K562 (cell line): Measurements from ENCODE around the gene ST8SIA1. TPM values are rescaled to one million over a fixed set of nuclear protein-coding genes. Genes with fewer than 3 reads are reported as not detected.

ENCODE experiments used
- ATAC-seq: fragments of 200-7000 bp; cut with Tn5 transposase; 3 replicates; pipeline ENCODE4 v1.9.1; 2020; ENCODE audit warnings: moderate library complexity
- BruUV-seq: library from RNA; stranded (reverse); fragments of 400-500 nt; replicated peaks from 2 replicates; lab custom pipeline; 2021; lab: Mats Ljungman, UMichigan
- CTCF ChIA-PET: fragments of 300-600 bp; formaldehyde crosslinking; extraction: SDS; loops from one replicate; lab custom pipeline; 2021; ENCODE audit warnings: low intra/inter-chr PET ratio; lab: Yijun Ruan, JAX
- POLR2A ChIA-PET: fragments of 300-600, 350-650 bp; sonication (Branson Sonifier 250); formaldehyde crosslinking; extraction: SDS; loops from one replicate; lab custom pipeline; 2021; ENCODE audit warnings: antibody characterized with exemption, inconsistent platforms; lab: Yijun Ruan, JAX
- DNase-seq, 4 experiments: peaks; one replicate each; pipeline versions ENCODE4 v3.0.0 to v3.0.0-alpha.2; 2011 to 2018; ENCODE audit warnings: low spot score in 3 of 4, mixed read lengths in 3 of 4; ENCODE audit errors: extremely low read depth in 1 of 4
- FAIRE-seq: peaks from 2 replicates; lab custom pipeline; 2011; peaks lifted over from hg19 to GRCh38; lab: Jason Lieb, UNC
- H2AFZ ChIP-seq: 2 replicates; pipeline ENCODE4 v1.6.0; 2011; ENCODE audit warnings: low read depth, low read length, control low read depth, inconsistent platforms
- H3K27ac ChIP-seq: fragments of 200-600 bp; 3 replicates; pipeline ENCODE4 v1.8.0; 2011; ENCODE audit warnings: low read depth, mild to moderate bottlenecking, control low read depth, inconsistent platforms, low read length, moderate library complexity, mixed read lengths; ENCODE audit errors: extremely low read depth
- H3K27me3 ChIP-seq, 2 experiments: fragments of 300-600 bp in 1 of 2; 2 replicates in 1 of 2; 3 replicates in 1 of 2; pipeline versions ENCODE4 v1.6.0 to v1.8.0; 2011; ENCODE audit warnings: inconsistent platforms in 2 of 2, low read length in 2 of 2, mild to moderate bottlenecking in 1 of 2, mixed read lengths in 1 of 2, moderate library complexity in 1 of 2; ENCODE audit not compliant: control insufficient read depth in 2 of 2, insufficient read depth in 2 of 2
- H3K36me3 ChIP-seq: fragments of 300-600 bp; 3 replicates; pipeline ENCODE4 v1.8.0; 2011; ENCODE audit warnings: mild to moderate bottlenecking, low read length, inconsistent platforms; ENCODE audit not compliant: control insufficient read depth, insufficient read depth
- H3K4me1 ChIP-seq, 2 experiments: fragments of 200-600 bp in 1 of 2; replicated peaks in 1 of 2; 2 replicates in 1 of 2; 3 replicates in 1 of 2; pipeline versions ENCODE4 v1.5.1 to v1.8.0; 2011; ENCODE audit warnings: inconsistent platforms in 2 of 2, low read length in 2 of 2, mild to moderate bottlenecking in 1 of 2, mixed read lengths in 1 of 2, moderate library complexity in 1 of 2; ENCODE audit not compliant: control insufficient read depth in 2 of 2, insufficient read depth in 2 of 2
- H3K4me2 ChIP-seq: 2 replicates; pipeline ENCODE4 v1.6.1; 2011; ENCODE audit warnings: low read length, control low read depth, inconsistent platforms, mixed read lengths; ENCODE audit not compliant: insufficient read depth
- H3K4me3 ChIP-seq: fragments of 200-600 bp; sonication (generic), shearing (Covaris generic); 2 replicates; pipeline ENCODE4 v1.5.1; 2016; ENCODE audit warnings: control low read depth, inconsistent platforms
- H3K79me2 ChIP-seq: fragments of 200-600 bp; 3 replicates; pipeline ENCODE4 v1.8.0; 2011; ENCODE audit warnings: low read length, inconsistent platforms; ENCODE audit not compliant: control insufficient read depth, insufficient read depth
- H3K9ac ChIP-seq, 2 experiments: 2 replicates each; pipeline versions ENCODE4 v1.6.0 to v1.6.1; 2011; ENCODE audit warnings: low read depth in 2 of 2, low read length in 2 of 2, control low read depth in 1 of 2, inconsistent platforms in 1 of 2, mild to moderate bottlenecking in 1 of 2, mixed read lengths in 1 of 2; ENCODE audit not compliant: insufficient read depth in 1 of 2
- H3K9me1 ChIP-seq: one replicate; pipeline ENCODE4 v1.6.0; 2011; ENCODE audit warnings: inconsistent platforms, mild to moderate bottlenecking, low read length, moderate library complexity; ENCODE audit not compliant: control insufficient read depth, insufficient read depth
- H3K9me3 ChIP-seq: replicated peaks from 2 replicates; pipeline ENCODE4 v1.5.1; 2011; ENCODE audit warnings: low read depth, low read length, inconsistent platforms; ENCODE audit not compliant: control insufficient read depth, insufficient read depth
- H4K20me1 ChIP-seq: replicated peaks from 2 replicates; pipeline ENCODE4 v1.6.1; 2011; ENCODE audit warnings: low read length, inconsistent platforms, mixed read lengths; ENCODE audit not compliant: control insufficient read depth, insufficient read depth
- CBX5 ChIP-seq: IDR thresholded peaks from 2 replicates; pipeline ENCODE4 v1.6.1; 2014; ENCODE audit warnings: low read depth, borderline replicate concordance
- ETS2 ChIP-seq: IDR thresholded peaks from 2 replicates; pipeline ENCODE4 v1.6.1; 2016; ENCODE audit warnings: borderline replicate concordance, missing genetic modification characterization, mild to moderate bottlenecking, moderate library complexity, missing compliant biosample characterization; ENCODE audit not compliant: poor library complexity, severe bottlenecking
- HDAC8 ChIP-seq: fragments of 450-650 bp; IDR thresholded peaks from 2 replicates; pipeline ENCODE4 v1.6.1; 2016; ENCODE audit warnings: mild to moderate bottlenecking, missing genetic modification characterization, moderate library complexity, missing compliant biosample characterization
- IFI16 ChIP-seq: fragments of 250-450 bp; sonication (Bioruptor Pico); IDR thresholded peaks from 2 replicates; pipeline ENCODE4 v2.1.2; 2022; ENCODE audit warnings: mild to moderate bottlenecking, inconsistent platforms
- POLR2A ChIP-seq: fragments of 450-650 bp; conservative IDR thresholded peaks from 2 replicates; pipeline ENCODE4 v1.6.1; 2016
- RHOXF2B ChIP-seq: fragments of 250-450 bp; sonication (Bioruptor Pico); conservative IDR thresholded peaks from 2 replicates; pipeline ENCODE4 v1.5.1; 2021
- SIRT6 ChIP-seq: IDR thresholded peaks from one replicate; pipeline ENCODE4 v1.6.1; 2012; ENCODE audit warnings: low read depth, mild to moderate bottlenecking, control low read depth, inconsistent platforms, low read length, moderate library complexity
- SP1 ChIP-seq: sonication (generic); formaldehyde crosslinking; IDR thresholded peaks from 2 replicates; pipeline ENCODE4 v1.8.1; 2022; ENCODE audit warnings: mild to moderate bottlenecking, missing genetic modification reagents
- ZNF174 ChIP-seq: fragments of 250-450 bp; sonication (Bioruptor Pico); IDR thresholded peaks from 2 replicates; pipeline ENCODE4 v1.4.0; 2020; ENCODE audit warnings: mild to moderate bottlenecking
- ZNF551 ChIP-seq: fragments of 250-450 bp; sonication (Bioruptor Pico); IDR thresholded peaks from 2 replicates; pipeline ENCODE4 v1.5.0; 2021; ENCODE audit warnings: mild to moderate bottlenecking, moderate library complexity
- ZNF644 ChIP-seq: fragments of 200-800 bp; sonication (Bioruptor generic); IDR thresholded peaks from 2 replicates; pipeline ENCODE4 v1.6.1; 2016; ENCODE audit warnings: low read depth, missing genetic modification characterization, missing compliant biosample characterization
- WGBS: fragments of 100-300 bp; shearing (Covaris generic); methylation state at CpG from one replicate; pipeline ENCODE4 v1.1.6; 2016; ENCODE audit warnings: low coverage, mixed read lengths; ENCODE audit not compliant: insufficient coverage; ENCODE audit errors: missing lambda C conversion rate; 5-methylcytosine and 5-hydroxymethylcytosine counted together
- in situ Hi-C: fragments of 300-500 bp; cut with MboI; formaldehyde crosslinking; loops from 4 replicates; pipeline ENCODE4 v1.15.0; 2018; ENCODE audit warnings: inconsistent platforms, mixed read lengths
- intact Hi-C: fragments of 100-400 bp; cut with micrococcal nuclease; formaldehyde crosslinking; loops from 2 replicates; pipeline ENCODE4 v1.14.2; 2022
- polyA plus RNA-seq, 8 experiments: library from polyadenylated mRNA; depleted of rRNA in 4 of 8; stranded (reverse) in 5 of 8; unstranded in 3 of 8; fragments of >200 nt; fragmentation: Nextera tagmentation in 2 of 8; fragmentation: Illumina TruSeq in 1 of 8; extraction: Ambion mirVana in 2 of 8; extraction: Trizol in 1 of 8; gene quantifications; 2 replicates each; pipeline versions ENCODE4 v1.2.1 to v1.2.3, GENCODE V29; 2011 to 2014; ENCODE audit warnings: inconsistent platforms in 1 of 8, missing spikeins in 1 of 8
- total RNA-seq, 7 experiments: library from RNA; depleted of rRNA in 6 of 7; stranded (reverse); fragments of >200 nt in 6 of 7; fragmentation: Illumina TruSeq in 2 of 7; extraction: Trizol in 2 of 7; gene quantifications; 2 replicates each; pipeline versions ENCODE4 v1.2.1 to v1.2.3, GENCODE V29; 2011 to 2021; ENCODE audit warnings: low replicate concordance in 1 of 7
- TF ChIP-seq, protein P1 (sequence below), 2 experiments: fragments of 450-650 bp; conservative IDR thresholded peaks; 2 replicates each; pipeline ENCODE4 v1.6.1; 2017; ENCODE audit warnings: mild to moderate bottlenecking in 2 of 2, moderate library complexity in 2 of 2
- TF ChIP-seq, protein P2 (sequence below): fragments of 250-450 bp; sonication (Bioruptor Pico); IDR thresholded peaks from 2 replicates; pipeline ENCODE4 v1.4.0; 2020; ENCODE audit warnings: mild to moderate bottlenecking, moderate library complexity

The ST8SIA1 gene
- total and polyA plus RNA-seq, 9 of the 15 experiments (the other 6 are each of a cell fraction or from before 2014, with no cell fraction given): 0.86 to 26.3 (median 4.3) TPM

DNA sequence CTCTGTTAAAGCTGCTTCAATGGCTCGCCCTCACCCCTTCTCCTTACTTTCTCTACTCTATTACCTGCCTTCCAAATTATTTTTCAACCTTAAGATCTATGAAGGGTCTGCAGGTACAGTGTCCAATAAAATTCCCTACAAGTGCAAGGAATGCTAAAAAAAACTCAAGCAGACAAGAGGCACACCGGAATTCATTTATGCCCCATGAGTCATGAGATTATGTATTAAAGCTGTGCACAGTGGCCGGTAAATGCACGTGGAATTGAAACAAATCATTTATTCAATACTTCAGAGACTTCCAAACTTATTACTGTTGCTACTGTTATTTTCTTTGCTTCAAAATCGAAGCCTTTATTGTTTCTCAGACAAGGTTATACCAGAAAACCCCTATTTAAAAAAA lies 68.4 kb downstream of the ST8SIA1 start:
- TF ChIP-seq, protein P1, sequence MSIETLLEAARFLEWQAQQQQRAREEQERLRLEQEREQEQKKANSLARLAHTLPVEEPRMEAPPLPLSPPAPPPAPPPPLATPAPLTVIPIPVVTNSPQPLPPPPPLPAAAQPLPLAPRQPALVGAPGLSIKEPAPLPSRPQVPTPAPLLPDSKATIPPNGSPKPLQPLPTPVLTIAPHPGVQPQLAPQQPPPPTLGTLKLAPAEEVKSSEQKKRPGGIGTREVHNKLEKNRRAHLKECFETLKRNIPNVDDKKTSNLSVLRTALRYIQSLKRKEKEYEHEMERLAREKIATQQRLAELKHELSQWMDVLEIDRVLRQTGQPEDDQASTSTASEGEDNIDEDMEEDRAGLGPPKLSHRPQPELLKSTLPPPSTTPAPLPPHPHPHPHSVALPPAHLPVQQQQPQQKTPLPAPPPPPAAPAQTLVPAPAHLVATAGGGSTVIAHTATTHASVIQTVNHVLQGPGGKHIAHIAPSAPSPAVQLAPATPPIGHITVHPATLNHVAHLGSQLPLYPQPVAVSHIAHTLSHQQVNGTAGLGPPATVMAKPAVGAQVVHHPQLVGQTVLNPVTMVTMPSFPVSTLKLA (conservative IDR thresholded peaks at IDR 0.05): no peak
- TF ChIP-seq CBX5 (no peak), SP1 (CRISPR knock-in tag) (no peak), HDAC8 (tag) (no peak), ZNF551 (CRISPR knock-in tag) (no peak), POLR2A (no peak), ZNF644 (tag) (no peak), SIRT6 (no peak), ZNF174 (no peak), IFI16 (CRISPR knock-in tag) (no peak), ETS2 (tag) (no peak), RHOXF2B (CRISPR knock-in tag) (no peak)
- TF ChIP-seq, protein P2, sequence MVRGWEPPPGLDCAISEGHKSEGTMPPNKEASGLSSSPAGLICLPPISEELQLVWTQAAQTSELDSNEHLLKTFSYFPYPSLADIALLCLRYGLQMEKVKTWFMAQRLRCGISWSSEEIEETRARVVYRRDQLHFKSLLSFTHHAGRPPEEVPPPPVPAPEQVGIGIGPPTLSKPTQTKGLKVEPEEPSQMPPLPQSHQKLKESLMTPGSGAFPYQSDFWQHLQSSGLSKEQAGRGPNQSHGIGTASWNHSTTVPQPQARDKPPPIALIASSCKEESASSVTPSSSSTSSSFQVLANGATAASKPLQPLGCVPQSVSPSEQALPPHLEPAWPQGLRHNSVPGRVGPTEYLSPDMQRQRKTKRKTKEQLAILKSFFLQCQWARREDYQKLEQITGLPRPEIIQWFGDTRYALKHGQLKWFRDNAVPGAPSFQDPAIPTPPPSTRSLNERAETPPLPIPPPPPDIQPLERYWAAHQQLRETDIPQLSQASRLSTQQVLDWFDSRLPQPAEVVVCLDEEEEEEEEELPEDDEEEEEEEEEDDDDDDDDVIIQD (CRISPR knock-in tag): no peak
- TF ChIP-seq, all 486 proteins: peak for 0
- CTCF ChIA-PET: interaction anchor here (0.6 kb wide), 1 partner anchor 39 kb away, joined by 3 read pairs; no protein-coding TSS in a partner anchor
- POLR2A ChIA-PET: no interaction called here

More for the DNA sequence above, 68.4 kb downstream of the ST8SIA1 start:
- in situ Hi-C loops: no loop called here
- intact Hi-C loops: no loop called here
- no peaks in the 10 kb centered on the region; a peak in 2 of 5 replicates for H3K27me3 ChIP-seq
- no peaks in the 10 kb centered on the region for H3K79me2 ChIP-seq
- H2AFZ ChIP-seq: no peak overlapping the region
- no peak overlapping the region for H3K9ac ChIP-seq
- ATAC-seq (no peak), DNase-seq (no peak), FAIRE-seq (no peak)
- WGBS: 2% methylated on average over 5 of the region's 5 CpGs
- H3K4me1 ChIP-seq: no peaks in the 10 kb centered on the region
- no peaks in the 10 kb centered on the region for H3K9me1 ChIP-seq
- no peaks in the 10 kb centered on the region for H3K9me3 ChIP-seq
- no TSS peak for BruUV-seq
- H3K4me2 ChIP-seq: no peak overlapping the region
- H3K27ac ChIP-seq: no peak overlapping the region
- no peak overlapping the region for H3K4me3 ChIP-seq
- H4K20me1 ChIP-seq: no peaks in the 10 kb centered on the region
- no peaks in the 10 kb centered on the region for H3K36me3 ChIP-seq
